Fibroblast of villous mesenchyme (primary cell): Measurements from ENCODE around the gene CERS3. TPM values are rescaled to one million over a fixed set of nuclear protein-coding genes. Genes with fewer than 3 reads are reported as not detected.
A peak's percentile ranks its signal among the peaks of the same experiment; 100 is the strongest.
"Not testable (repeated sequence)": the region's sequence is repeated elsewhere in the genome, so short reads cannot be mapped to it uniquely, and the experiment has no call there.

ENCODE experiments used
- DNase-seq: peaks from one replicate; pipeline ENCODE4 v3.0.0-alpha.2; 2010; ENCODE audit warnings: low read depth
- H3K4me3 ChIP-seq: 2 replicates; pipeline ENCODE4 v1.5.1; 2011; ENCODE audit warnings: low read depth, mild to moderate bottlenecking, low read length
- CTCF ChIP-seq: IDR thresholded peaks from 2 replicates; pipeline ENCODE4 v1.5.1; 2012; ENCODE audit warnings: low read depth, mild to moderate bottlenecking, low read length; ENCODE audit not compliant: insufficient read depth
- total RNA-seq: library from RNA; depleted of rRNA; stranded (reverse); fragments of >200 nt; gene quantifications from 2 replicates; pipeline ENCODE4 v1.2.3, GENCODE V29; 2012

Gene CERS3
- total RNA-seq, 1 donor: not detected

GRCh38 chr15:100463515-100463914 is 65.2 kb downstream of the CERS3 start:
- no peak for DNase-seq
- no peak for TF ChIP-seq CTCF

GRCh38 chr15:100461049-100461448 is 67.7 kb downstream of the CERS3 start:
- no peak for TF ChIP-seq CTCF
- DNase-seq: no peak
- H3K4me3 ChIP-seq: no peak overlapping the region

More at GRCh38 chr15:100463515-100463914, 65.2 kb downstream of the CERS3 start:
- H3K4me3 ChIP-seq: no peak overlapping the region

- no peak for TF ChIP-seq CTCF
- DNase-seq: peak; percentile 12
- no peak overlapping the region for H3K4me3 ChIP-seq
These were observed 71.5 kb downstream of the CERS3 start for GRCh38 chr15:100457201-100457600.

GRCh38 chr15:100454148-100454547 is 74.6 kb downstream of the CERS3 start:
- H3K4me3 ChIP-seq: no peak overlapping the region
- no peak for TF ChIP-seq CTCF
- no peak for DNase-seq

- no peak overlapping the region for H3K4me3 ChIP-seq
- TF ChIP-seq CTCF: no peak
These were observed 80.3 kb downstream of the CERS3 start for GRCh38 chr15:100448481-100448880.

GRCh38 chr15:100441063-100441462 is 87.7 kb downstream of the CERS3 start:
- not testable (repeated sequence) for DNase-seq, H3K4me3 ChIP-seq

More at GRCh38 chr15:100448481-100448880, 80.3 kb downstream of the CERS3 start:
- no peak for DNase-seq

- no peak for DNase-seq
- H3K4me3 ChIP-seq: no peak overlapping the region
- TF ChIP-seq CTCF: no peak
These were observed 89.2 kb downstream of the CERS3 start for GRCh38 chr15:100439514-100439913.
